ENCODE results near the gene FBXL15.

DNA sequence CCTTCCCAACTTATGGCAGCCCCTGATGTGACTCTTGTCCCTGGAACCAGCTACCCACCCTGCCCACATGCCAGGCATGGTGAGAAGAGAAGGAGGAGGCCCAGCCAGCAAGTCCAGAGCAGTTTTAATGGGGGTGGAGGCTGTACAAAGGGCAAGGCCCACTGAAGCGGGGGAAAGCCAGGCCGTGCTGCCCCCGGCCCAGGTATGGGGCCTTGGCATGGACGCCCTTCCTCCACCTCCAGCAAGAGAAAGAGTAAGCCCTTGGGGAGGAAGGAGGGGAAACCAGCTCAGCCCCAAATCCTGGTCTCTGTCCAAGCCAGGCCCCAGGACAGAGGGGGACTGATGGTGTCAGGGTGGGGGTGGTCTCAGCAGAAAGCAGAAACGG lies 18.1 kb upstream of the FBXL15 start:
- TF ChIP-seq, protein P1, sequence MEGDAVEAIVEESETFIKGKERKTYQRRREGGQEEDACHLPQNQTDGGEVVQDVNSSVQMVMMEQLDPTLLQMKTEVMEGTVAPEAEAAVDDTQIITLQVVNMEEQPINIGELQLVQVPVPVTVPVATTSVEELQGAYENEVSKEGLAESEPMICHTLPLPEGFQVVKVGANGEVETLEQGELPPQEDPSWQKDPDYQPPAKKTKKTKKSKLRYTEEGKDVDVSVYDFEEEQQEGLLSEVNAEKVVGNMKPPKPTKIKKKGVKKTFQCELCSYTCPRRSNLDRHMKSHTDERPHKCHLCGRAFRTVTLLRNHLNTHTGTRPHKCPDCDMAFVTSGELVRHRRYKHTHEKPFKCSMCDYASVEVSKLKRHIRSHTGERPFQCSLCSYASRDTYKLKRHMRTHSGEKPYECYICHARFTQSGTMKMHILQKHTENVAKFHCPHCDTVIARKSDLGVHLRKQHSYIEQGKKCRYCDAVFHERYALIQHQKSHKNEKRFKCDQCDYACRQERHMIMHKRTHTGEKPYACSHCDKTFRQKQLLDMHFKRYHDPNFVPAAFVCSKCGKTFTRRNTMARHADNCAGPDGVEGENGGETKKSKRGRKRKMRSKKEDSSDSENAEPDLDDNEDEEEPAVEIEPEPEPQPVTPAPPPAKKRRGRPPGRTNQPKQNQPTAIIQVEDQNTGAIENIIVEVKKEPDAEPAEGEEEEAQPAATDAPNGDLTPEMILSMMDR (IDR thresholded peaks at IDR 0.05), result no peak
- TF ChIP-seq POLR2A (IDR thresholded peaks at IDR 0.05) (no peak), POLR2AphosphoS5 (IDR thresholded peaks at IDR 0.05; ENCODE audit: insufficient read depth in 1 of 2, low read depth in 1 of 2) (no peak)
